Body of pancreas (tissue), 4 donors: ENCODE data around the gene CLEC4D. TPM values are rescaled to one million over a fixed set of nuclear protein-coding genes. Genes with fewer than 3 reads are reported as not detected.

Experiments used
- ATAC-seq: fragments of 150-250 bp; one replicate; pipeline ENCODE4 v1.9.1; 2016
- DNase-seq, 4 donors: peaks; one replicate each; pipeline ENCODE4 v3.0.0-alpha.2; 2019
- H3K27ac ChIP-seq, 4 donors: fragments of 200-600 bp; sonication (generic); 1 replicate in 3 of 4; 2 replicates in 1 of 4; pipeline versions ENCODE4 v1.5.1 to v1.6.1; 2016 to 2019; ENCODE audit warnings: mild to moderate bottlenecking in 1 of 4, mixed read lengths in 1 of 4, moderate library complexity in 1 of 4
- H3K27me3 ChIP-seq, 2 donors: fragments of 200-600 bp; sonication (generic); one replicate each; pipeline ENCODE4 v1.6.0; 2016; ENCODE audit warnings: mild to moderate bottlenecking in 1 of 2
- H3K36me3 ChIP-seq, 2 donors: fragments of 200-600 bp; sonication (generic); replicated peaks in 1 of 2; 2 replicates each; pipeline ENCODE4 v1.5.1; 2016; ENCODE audit warnings: low read depth in 2 of 2; ENCODE audit not compliant: insufficient read depth in 1 of 2
- H3K4me1 ChIP-seq: fragments of 200-600 bp; sonication (generic); one replicate; pipeline ENCODE4 v1.6.0; 2016
- H3K4me3 ChIP-seq, 2 donors: fragments of 200-600 bp; sonication (generic); 1 replicate in 1 of 2; 2 replicates in 1 of 2; pipeline ENCODE4 v1.5.1; 2016 to 2019
- H3K9me3 ChIP-seq, 3 donors: fragments of 200-600 bp; sonication (generic); 1 replicate in 2 of 3; 2 replicates in 1 of 3; pipeline ENCODE4 v1.5.1; 2016
- CTCF ChIP-seq, 7 experiments: fragments of 450-650 bp in 4 of 7; fragments of 200-600 bp in 3 of 7; sonication (generic) in 3 of 7; IDR thresholded peaks; one replicate each; pipeline ENCODE4 v1.5.1; 2016 to 2019; ENCODE audit warnings: antibody characterized with exemption in 7 of 7
- POLR2A ChIP-seq, 3 donors: fragments of 450-650 bp; IDR thresholded peaks; one replicate each; pipeline ENCODE4 v1.6.1; 2016; ENCODE audit warnings: antibody characterized with exemption in 3 of 3, mild to moderate bottlenecking in 2 of 3
- WGBS, 2 donors: methylation state at CpG; one replicate each; pipeline ENCODE4 v1.1.5; 2017; 5-methylcytosine and 5-hydroxymethylcytosine counted together
- intact Hi-C: fragments of 100-400 bp; cut with DNase I; formaldehyde crosslinking; loops from one replicate; pipeline ENCODE4 v1.15.1; 2023
- total RNA-seq, 2 donors: library from RNA; depleted of rRNA; stranded (reverse); fragments of >200 nt; gene quantifications; one replicate each; pipeline ENCODE4 v1.1.0, GENCODE V29; 2016

The CLEC4D gene
- total RNA-seq, 2 donors from 2014 or later = not detected

GRCh38 chr12:8548192-8548591 lies 34.9 kb downstream of the CLEC4D start:
- intact Hi-C loops = no loop called here
- H3K36me3 ChIP-seq = no peaks in the 10 kb centered on the region
- ATAC-seq = no peak
- H3K27ac ChIP-seq = no peak overlapping the region
- H3K4me3 ChIP-seq = no peak overlapping the region
- no peak for TF ChIP-seq CTCF (IDR thresholded peaks at IDR 0.05)
- no peak for TF ChIP-seq POLR2A (IDR thresholded peaks at IDR 0.05)
- no peaks in the 10 kb centered on the region for H3K4me1 ChIP-seq
- no peaks in the 10 kb centered on the region for H3K27me3 ChIP-seq
- DNase-seq = no peak
- no peaks in the 10 kb centered on the region for H3K9me3 ChIP-seq
- 83 to 92% methylated on average over 2 of the region's 2 CpGs for WGBS, 2 donors

GRCh38 chr12:8549381-8549780 lies 36.1 kb downstream of the CLEC4D start:
- no peak overlapping the region for H3K27ac ChIP-seq
- no peak for DNase-seq

GRCh38 chr12:8553088-8553627 lies 39.9 kb downstream of the CLEC4D start:
- DNase-seq (no peak), ATAC-seq (no peak)
- Histone ChIP-seq H3K27me3 (no peaks in the 10 kb centered on the region), H3K36me3 (no peaks in the 10 kb centered on the region), H3K4me3 (no peak overlapping the region), H3K27ac (no peak overlapping the region), H3K4me1 (no peaks in the 10 kb centered on the region), H3K9me3 (no peaks in the 10 kb centered on the region)
- no peak for TF ChIP-seq POLR2A (IDR thresholded peaks at IDR 0.05)
- no peak for TF ChIP-seq CTCF (IDR thresholded peaks at IDR 0.05)
- WGBS, 2 donors = 49 to 63% methylated on average over 6 of the region's 6 CpGs
- intact Hi-C loops = no loop called here

More at GRCh38 chr12:8549381-8549780, 36.1 kb downstream of the CLEC4D start:
- TF ChIP-seq CTCF (IDR thresholded peaks at IDR 0.05) = no peak
- no peak for TF ChIP-seq POLR2A (IDR thresholded peaks at IDR 0.05)
- H3K9me3 ChIP-seq = no peaks in the 10 kb centered on the region
- no peaks in the 10 kb centered on the region for H3K36me3 ChIP-seq
- no peak for ATAC-seq
- H3K27me3 ChIP-seq = no peaks in the 10 kb centered on the region
- H3K4me3 ChIP-seq = no peak overlapping the region
- no peaks in the 10 kb centered on the region for H3K4me1 ChIP-seq
- WGBS, 2 donors = 37 to 39% methylated on average over 5 of the region's 5 CpGs
- intact Hi-C loops = no loop called here

GRCh38 chr12:8554451-8555195 lies 41.3 kb downstream of the CLEC4D start:
- no peak for ATAC-seq

More at GRCh38 chr12:8554451-8555195, 41.3 kb downstream of the CLEC4D start:
- intact Hi-C loops = no loop called here
- Histone ChIP-seq H3K4me1 (no peaks in the 10 kb centered on the region), H3K9me3 (no peaks in the 10 kb centered on the region), H3K4me3 (no peak overlapping the region), H3K27ac (no peak overlapping the region), H3K36me3 (no peaks in the 10 kb centered on the region), H3K27me3 (no peaks in the 10 kb centered on the region)
- 83 to 92% methylated on average over 5 of the region's 5 CpGs for WGBS, 2 donors
- TF ChIP-seq CTCF (IDR thresholded peaks at IDR 0.05) (no peak), POLR2A (IDR thresholded peaks at IDR 0.05) (no peak)
- no peak for DNase-seq
